GM23248 (cell line): Measurements from ENCODE around the gene STAT2. TPM values are rescaled to one million over a fixed set of nuclear protein-coding genes. Genes with fewer than 3 reads are reported as not detected.

Experiments
- DNase-seq: peaks from one replicate; pipeline ENCODE4 v3.0.0-alpha.2; 2015
- H2AFZ ChIP-seq: fragments of 200-600 bp; sonication (generic); 2 replicates; pipeline ENCODE4 v1.6.1; 2016; ENCODE audit warnings: antibody characterized with exemption
- H3F3A ChIP-seq: fragments of 200-600 bp; sonication (generic); 2 replicates; pipeline ENCODE4 v1.6.1; 2016; ENCODE audit warnings: mild to moderate bottlenecking, antibody characterized with exemption, mixed run types; ENCODE audit not compliant: insufficient read depth
- H3K27ac ChIP-seq: fragments of 200-600 bp; sonication (generic); 2 replicates; pipeline ENCODE4 v1.5.1; 2016; ENCODE audit warnings: mild to moderate bottlenecking
- H3K27me3 ChIP-seq: fragments of 200-600 bp; sonication (generic); replicated peaks from 2 replicates; pipeline ENCODE4 v1.6.1; 2016; ENCODE audit warnings: mild to moderate bottlenecking; ENCODE audit not compliant: insufficient read depth
- H3K36me3 ChIP-seq: fragments of 200-600 bp; sonication (generic); 2 replicates; pipeline ENCODE4 v1.6.1; 2016; ENCODE audit warnings: low read depth, mild to moderate bottlenecking
- H3K4me1 ChIP-seq: fragments of 200-600 bp; sonication (generic); 2 replicates; pipeline ENCODE4 v1.6.1; 2016; ENCODE audit warnings: mild to moderate bottlenecking; ENCODE audit not compliant: insufficient read depth
- H3K4me2 ChIP-seq: fragments of 200-600 bp; sonication (generic); one replicate; pipeline ENCODE4 v1.6.1; 2016; ENCODE audit warnings: mild to moderate bottlenecking; ENCODE audit not compliant: unreplicated experiment
- H3K4me3 ChIP-seq: fragments of 200-600 bp; sonication (generic); 2 replicates; pipeline ENCODE4 v1.5.1; 2016; ENCODE audit warnings: mild to moderate bottlenecking
- H3K79me2 ChIP-seq: fragments of 200-600 bp; sonication (generic); 2 replicates; pipeline ENCODE4 v1.6.1; 2016; ENCODE audit warnings: mild to moderate bottlenecking; ENCODE audit not compliant: insufficient read depth
- H3K9ac ChIP-seq: fragments of 200-600 bp; sonication (generic); 2 replicates; pipeline ENCODE4 v1.6.1; 2016; ENCODE audit warnings: mild to moderate bottlenecking
- H3K9me2 ChIP-seq: fragments of 200-600 bp; sonication (generic); 2 replicates; pipeline ENCODE4 v1.6.1; 2016; ENCODE audit warnings: mixed run types, mild to moderate bottlenecking, moderate library complexity; ENCODE audit not compliant: insufficient read depth
- H3K9me3 ChIP-seq: fragments of 200-600 bp; sonication (generic); one replicate; pipeline ENCODE4 v1.6.1; 2017; ENCODE audit warnings: low read depth
- H4K20me1 ChIP-seq: fragments of 200-600 bp; sonication (generic); 2 replicates; pipeline ENCODE4 v1.6.0; 2016; ENCODE audit not compliant: insufficient read depth
- EZH2 ChIP-seq: fragments of 200-600 bp; sonication (generic); IDR thresholded peaks from 2 replicates; pipeline ENCODE4 v1.6.1; 2018; ENCODE audit warnings: antibody characterized with exemption, mild to moderate bottlenecking; ENCODE audit not compliant: insufficient read depth, poor library complexity, severe bottlenecking
- EZH2phosphoT487 ChIP-seq: fragments of 200-600 bp; sonication (generic); IDR thresholded peaks from 2 replicates; pipeline ENCODE4 v1.6.1; 2018; ENCODE audit warnings: antibody characterized with exemption, moderate library complexity, mild to moderate bottlenecking, low read depth; ENCODE audit not compliant: insufficient read depth
- WGBS, 2 experiments: methylation state at CpG; one replicate each; pipeline ENCODE4 v1.1.6; 2015 to 2017; ENCODE audit warnings: low lambda C conversion rate in 2 of 2, low coverage in 1 of 2; ENCODE audit errors: missing lambda C conversion rate in 2 of 2; 5-methylcytosine and 5-hydroxymethylcytosine counted together
- in situ Hi-C: fragments of 300-500 bp; cut with MboI; formaldehyde crosslinking; loops from 2 replicates; pipeline ENCODE4 v1.15.0; 2020
- polyA plus RNA-seq: library from polyadenylated mRNA; unstranded; fragments of >200 nt; fragmentation: Nextera tagmentation; extraction: Ambion mirVana; gene quantifications from 2 replicates; pipeline ENCODE4 v1.2.1, GENCODE V29; 2016
- total RNA-seq: library from RNA; depleted of rRNA; stranded (reverse); fragments of >200 nt; shearing (Covaris generic); gene quantifications from 2 replicates; pipeline ENCODE4 v1.2.3, GENCODE V29; 2014

Gene STAT2
- total and polyA plus RNA-seq, 2 experiments from 2014 or later, result 109 to 220 TPM

DNA sequence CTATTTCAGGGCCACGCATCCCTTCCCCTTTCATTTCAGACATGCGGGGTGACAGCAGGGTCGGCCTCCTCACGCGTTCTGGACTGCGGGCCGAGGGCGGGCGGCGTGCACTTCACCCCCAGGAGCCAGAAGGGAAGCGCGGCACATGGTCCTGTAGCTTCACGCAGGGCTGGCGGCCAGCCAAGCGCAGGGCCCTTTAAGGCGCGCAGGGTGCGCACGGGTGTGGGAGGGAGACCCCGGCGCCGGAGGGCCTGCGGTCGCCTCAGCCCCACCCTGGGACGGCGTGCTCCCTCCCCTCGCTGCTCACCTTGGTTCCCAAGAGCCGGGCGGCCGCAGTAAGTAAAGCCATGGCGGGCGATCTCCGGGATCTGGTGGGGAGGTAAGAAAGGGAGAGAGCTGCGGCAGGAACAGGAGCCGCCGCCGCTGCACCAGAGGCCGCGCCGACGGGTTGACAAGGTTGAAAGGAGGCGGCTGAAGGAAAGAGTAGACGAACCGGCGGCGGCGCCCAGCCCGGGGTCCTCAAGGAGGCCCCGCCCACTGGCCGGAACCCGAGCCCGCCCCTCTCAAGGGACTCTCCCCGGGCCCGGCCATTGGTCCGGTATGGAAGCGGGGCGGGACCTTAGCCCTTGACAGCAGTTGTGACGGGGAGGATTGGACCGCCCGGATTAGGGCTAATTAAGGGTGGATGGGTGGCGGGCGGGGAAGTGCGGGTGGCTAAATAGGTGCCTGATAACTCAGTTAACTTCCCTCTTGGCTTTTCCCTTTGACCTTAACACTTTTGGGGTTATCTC lies 59.9 kb downstream of the STAT2 start, which contains the start of gene CS:
Gene CS, minus strand, starts transcription at position 478 of the 791 bp plus-strand sequence. Its CDS starts 129 bp downstream, at position 349.
- 1% methylated on average over 43 to 59 of the region's 63 CpGs for WGBS, 2 experiments
- peaks cover 62% of the 10 kb centered on the region for H3K79me2 ChIP-seq

DNA sequence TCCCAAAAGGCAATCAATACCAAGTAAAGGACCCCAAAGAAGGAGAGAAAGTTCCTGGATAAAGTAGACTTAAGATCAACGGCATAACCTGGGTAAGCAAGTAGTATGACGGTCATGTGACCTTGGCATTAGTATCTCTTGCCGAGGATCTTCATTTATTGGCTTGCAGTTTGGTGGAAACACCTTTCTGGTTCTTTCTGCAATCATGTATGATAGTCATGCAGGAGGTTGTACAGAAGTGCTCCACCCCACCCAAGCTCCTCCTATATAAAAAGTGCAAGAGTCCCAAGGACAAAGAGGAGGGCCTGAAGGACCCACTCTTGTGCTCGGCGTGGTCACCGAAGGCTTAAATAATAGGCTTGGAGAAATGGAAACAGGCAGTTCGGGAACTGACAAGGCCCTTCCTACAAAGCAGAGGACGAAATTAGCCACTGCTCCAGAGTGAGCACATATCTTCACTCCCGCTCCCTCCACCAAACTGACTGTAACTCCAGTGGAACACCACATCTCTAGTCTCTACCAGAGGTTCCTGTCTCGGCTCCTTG lies 60.5 kb downstream of the STAT2 start:
- peaks cover 18% of the 10 kb centered on the region for H3K4me1 ChIP-seq
- no peaks in the 10 kb centered on the region for H3K9me2 ChIP-seq
- in situ Hi-C loops, result no loop called here
- peak overlapping the region; percentile 85 for H3K4me3 ChIP-seq
- peak overlapping the region; percentile 68 for H3K27ac ChIP-seq
- peak overlapping the region; percentile 97 for H3K4me2 ChIP-seq
- WGBS, 2 experiments, result 0 to 3% methylated on average over 10 of the region's 10 CpGs
- H3F3A ChIP-seq, result peaks cover 20% of the 10 kb centered on the region
- no peaks in the 10 kb centered on the region for H3K9me3 ChIP-seq
- DNase-seq, result no peak
- peaks cover 68% of the 10 kb centered on the region for H3K79me2 ChIP-seq
- H2AFZ ChIP-seq, result peak overlapping the region; percentile 71
- peaks cover 4% of the 10 kb centered on the region for H3K36me3 ChIP-seq
- H4K20me1 ChIP-seq, result no peaks in the 10 kb centered on the region; the same call in 1 of the 2 replicates
- no peaks in the 10 kb centered on the region for H3K27me3 ChIP-seq
- peak overlapping the region; percentile 80 for H3K9ac ChIP-seq
- TF ChIP-seq EZH2phosphoT487, result no peak
- TF ChIP-seq EZH2, result no peak

More for the DNA sequence above, 59.9 kb downstream of the STAT2 start, which contains the start of gene CS:
- Histone ChIP-seq H3F3A (peaks cover 20% of the 10 kb centered on the region), H3K9me2 (no peaks in the 10 kb centered on the region), H3K9me3 (no peaks in the 10 kb centered on the region), H3K4me2 (peak within 1 kb of the TSS; percentile 97), H3K27ac (peak within 1 kb of the TSS; percentile 68), H3K4me1 (peaks cover 18% of the 10 kb centered on the region), H3K27me3 (no peaks in the 10 kb centered on the region), H3K36me3 (peaks cover 4% of the 10 kb centered on the region), H3K4me3 (peak within 1 kb of the TSS; percentile 85), H2AFZ (peak within 1 kb of the TSS; percentile 91), H4K20me1 (no peaks in the 10 kb centered on the region; the same call in 1 of the 2 replicates), H3K9ac (peak within 1 kb of the TSS; percentile 80)
- no peak for TF ChIP-seq EZH2
- TF ChIP-seq EZH2phosphoT487, result no peak
- in situ Hi-C loops, result no loop called here
- DNase-seq, result peak; percentile 100

DNA sequence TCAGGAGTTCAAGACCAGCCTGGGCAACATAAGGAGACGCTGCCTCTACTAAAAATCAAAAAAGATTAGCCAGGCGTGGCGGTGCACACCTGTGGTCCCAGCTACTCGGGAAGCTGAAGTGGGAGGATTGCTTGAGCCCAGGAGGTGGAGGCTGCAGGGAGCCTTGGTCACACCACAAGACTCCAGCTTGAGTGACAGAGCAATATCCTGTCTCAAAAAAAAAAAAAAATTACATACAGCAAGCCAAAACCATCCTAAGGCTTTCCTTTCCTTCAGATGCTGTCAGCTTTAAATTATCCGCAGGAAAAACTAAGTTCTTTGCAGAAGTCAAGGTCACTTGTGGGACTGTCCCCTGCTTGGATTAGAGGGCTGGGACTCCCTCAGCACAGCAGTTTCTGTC lies 61.1 kb downstream of the STAT2 start:
- H3K36me3 ChIP-seq, result peaks cover 4% of the 10 kb centered on the region; the same call in 1 of the 2 replicates
- H3K4me1 ChIP-seq, result peaks cover 18% of the 10 kb centered on the region
- TF ChIP-seq EZH2phosphoT487 (no peak), EZH2 (no peak)
- no peak overlapping the region for H2AFZ ChIP-seq
- in situ Hi-C loops, result no loop called here
- H3K9ac ChIP-seq, result peak overlapping the region; percentile 80
- H3K4me2 ChIP-seq, result peak overlapping the region; percentile 97
- peaks cover 20% of the 10 kb centered on the region for H3F3A ChIP-seq
- DNase-seq, result no peak
- H3K9me2 ChIP-seq, result no peaks in the 10 kb centered on the region
- H3K27ac ChIP-seq, result peak overlapping the region; percentile 68
- WGBS, 2 experiments, result 59 to 64% methylated on average over 5 of the region's 5 CpGs
- H3K79me2 ChIP-seq, result peaks cover 74% of the 10 kb centered on the region
- H3K9me3 ChIP-seq, result no peaks in the 10 kb centered on the region
- no peaks in the 10 kb centered on the region for H3K27me3 ChIP-seq
- H4K20me1 ChIP-seq, result no peaks in the 10 kb centered on the region; the same call in 1 of the 2 replicates
- H3K4me3 ChIP-seq, result peak overlapping the region; percentile 85

DNA sequence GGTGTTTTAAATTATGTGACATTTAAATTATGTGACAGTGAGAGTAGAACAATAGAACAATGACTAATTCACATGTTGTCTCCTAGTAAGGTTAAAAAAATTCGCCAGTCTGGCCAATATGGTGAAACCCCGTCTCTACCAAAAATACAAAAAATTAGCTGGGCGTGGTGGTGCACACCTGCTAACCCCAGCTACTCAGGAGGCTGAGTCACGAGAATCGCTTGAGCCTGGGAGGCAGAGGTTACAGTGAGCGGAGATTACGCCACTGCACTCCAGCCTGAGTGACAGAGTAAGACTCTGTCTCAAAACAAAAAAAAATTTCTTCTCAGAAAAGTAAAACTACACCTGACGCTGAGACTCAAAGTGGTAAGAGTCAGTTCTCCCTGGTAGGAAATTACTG lies 62.5 kb downstream of the STAT2 start:
- Histone ChIP-seq H3K27me3 (no peaks in the 10 kb centered on the region), H3K4me1 (peaks cover 18% of the 10 kb centered on the region), H4K20me1 (no peaks in the 10 kb centered on the region; the same call in 1 of the 2 replicates), H3K4me2 (no peak overlapping the region), H3F3A (peaks cover 20% of the 10 kb centered on the region), H3K9ac (no peak overlapping the region), H3K4me3 (no peak overlapping the region), H3K79me2 (peaks cover 88% of the 10 kb centered on the region), H3K9me2 (no peaks in the 10 kb centered on the region), H3K27ac (no peak overlapping the region), H2AFZ (no peak overlapping the region), H3K9me3 (no peaks in the 10 kb centered on the region), H3K36me3 (peaks cover 4% of the 10 kb centered on the region; the same call in 1 of the 2 replicates)
- in situ Hi-C loops, result no loop called here
- no peak for DNase-seq
- 84 to 88% methylated on average over 8 of the region's 8 CpGs for WGBS, 2 experiments
- TF ChIP-seq EZH2 (no peak), EZH2phosphoT487 (no peak)
